ENCODE results near the gene MAD1L1. TPM values are rescaled to one million over a fixed set of nuclear protein-coding genes. Genes with fewer than 3 reads are reported as not detected.

Gene MAD1L1
- total and polyA plus RNA-seq, 2 of the 8 experiments (the other 6 are each of a cell fraction or from before 2014, with no cell fraction given) = 40.4 to 44.6 TPM

DNA sequence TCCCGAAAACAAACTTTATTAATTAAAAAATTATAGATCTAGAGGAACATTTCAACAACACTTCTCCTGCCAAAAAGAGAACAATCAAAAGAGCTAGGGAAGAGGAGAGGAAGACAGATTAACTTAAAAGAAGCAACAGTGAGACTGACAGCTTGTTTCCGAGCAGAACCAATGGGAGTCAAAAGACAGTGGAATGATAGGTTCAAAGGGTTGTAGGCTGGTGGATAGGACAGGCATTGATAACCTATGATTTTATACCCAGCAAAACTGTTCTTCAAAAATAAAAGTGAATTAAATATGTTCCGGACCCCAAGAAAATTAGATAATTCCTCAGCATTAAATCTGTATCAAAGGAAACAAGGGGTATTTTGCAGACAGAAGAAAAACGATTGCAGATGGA lies 207.6 kb downstream of the MAD1L1 start (continued):
- no peak for TF ChIP-seq TBP (IDR thresholded peaks at IDR 0.05; ENCODE audit: low read depth, low read length)
- no peak for TF ChIP-seq SIRT6 (IDR thresholded peaks at IDR 0.05; ENCODE audit: low read length)
- no peak for TF ChIP-seq EP300 (IDR thresholded peaks at IDR 0.05; ENCODE audit: borderline replicate concordance in 1 of 2, low read depth in 2 of 2, low read length in 2 of 2)
- TF ChIP-seq NANOG (IDR thresholded peaks at IDR 0.05; ENCODE audit: insufficient read depth, low read depth, low read length, poor library complexity, severe bottlenecking) = no peak
- TF ChIP-seq EGR1 (IDR thresholded peaks at IDR 0.05; ENCODE audit: borderline replicate concordance, low read depth, low read length) = no peak
